HG03342 (cell line): Measurements from ENCODE around the gene PSMB2.
A peak's percentile ranks its signal among the peaks of the same experiment; 100 is the strongest.

Experiments used
- ATAC-seq: cut with Tn5 transposase; IDR thresholded peaks from one replicate; pipeline ENCODE4 v1.9.1; 2021; ENCODE audit warnings: mild to moderate bottlenecking, moderate library complexity; ENCODE audit not compliant: unreplicated experiment

Gene PSMB2

DNA sequence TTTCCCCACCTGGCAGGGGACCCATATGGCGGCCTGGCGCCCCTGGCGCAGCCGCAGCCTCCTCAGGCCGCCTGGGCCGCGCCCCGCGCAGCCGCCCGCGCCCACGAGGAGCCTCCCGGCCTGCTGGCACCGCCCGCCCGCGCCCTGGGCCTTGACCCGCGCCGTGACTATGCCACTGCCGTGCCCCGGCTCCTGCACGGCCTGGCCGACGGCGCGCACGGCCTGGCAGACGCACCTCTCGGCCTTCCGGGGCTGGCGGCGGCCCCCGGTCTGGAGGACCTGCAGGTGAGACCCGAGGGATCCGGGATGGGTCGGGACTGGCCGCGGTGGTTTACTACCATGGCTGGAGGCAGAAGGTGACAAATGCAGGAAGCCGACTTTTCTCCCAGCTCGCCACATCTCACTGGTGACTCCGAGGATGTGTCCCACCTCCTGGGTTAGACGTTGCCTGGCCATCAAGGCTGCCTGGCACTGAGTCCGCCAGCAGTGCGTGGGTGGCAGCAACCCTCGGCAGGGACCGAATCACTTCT is 67.1 kb downstream of the PSMB2 start:
- no peak for ATAC-seq

DNA sequence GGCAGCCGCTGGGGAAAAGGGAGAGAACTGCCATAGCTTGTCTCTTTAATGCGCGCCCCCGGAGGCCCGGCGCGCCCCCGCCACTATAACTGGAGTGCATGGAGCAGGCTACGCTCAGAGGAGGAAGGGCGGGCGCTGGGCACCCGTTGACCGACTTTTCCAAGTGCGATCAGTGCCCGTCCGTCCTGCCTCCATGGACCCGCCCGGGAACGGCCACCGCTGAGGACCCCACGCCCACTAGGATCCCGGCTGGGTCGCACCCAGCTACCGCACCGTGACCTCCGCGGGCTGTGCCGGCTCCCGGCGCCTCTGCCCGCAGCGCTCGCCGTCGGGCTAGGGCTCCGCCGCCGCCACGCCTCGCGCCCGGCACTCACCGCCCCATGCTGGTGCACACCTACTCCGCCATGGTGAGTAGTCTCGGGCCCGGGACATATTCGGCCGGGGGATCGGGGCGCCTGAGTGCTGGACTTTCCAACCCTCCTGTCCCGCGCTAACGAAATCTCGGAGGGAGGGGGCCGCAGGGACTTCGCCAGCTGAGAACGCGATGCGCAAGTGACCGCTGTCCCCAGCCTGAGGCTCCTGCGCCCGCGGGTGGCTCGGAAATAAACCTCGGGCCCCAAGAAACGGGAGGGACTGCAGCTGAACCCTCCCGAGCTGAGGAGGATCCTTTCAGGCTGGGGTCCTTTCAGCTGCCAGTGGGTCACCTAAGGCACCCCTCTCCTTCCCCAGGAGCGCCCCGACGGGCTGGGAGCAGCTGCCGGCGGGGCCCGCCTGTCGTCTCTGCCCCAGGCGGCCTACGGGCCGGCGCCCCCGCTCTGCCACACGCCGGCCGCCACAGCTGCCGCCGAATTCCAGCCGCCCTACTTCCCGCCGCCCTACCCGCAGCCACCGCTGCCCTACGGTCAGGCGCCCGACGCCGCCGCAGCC is 67.9 kb downstream of the PSMB2 start, which contains the start of gene TFAP2E:
TSS of gene TFAP2E (plus strand) at position 117 of the 927 bp plus-strand sequence. CDS start at position 381, 264 bp downstream.
- ATAC-seq = no peak

DNA sequence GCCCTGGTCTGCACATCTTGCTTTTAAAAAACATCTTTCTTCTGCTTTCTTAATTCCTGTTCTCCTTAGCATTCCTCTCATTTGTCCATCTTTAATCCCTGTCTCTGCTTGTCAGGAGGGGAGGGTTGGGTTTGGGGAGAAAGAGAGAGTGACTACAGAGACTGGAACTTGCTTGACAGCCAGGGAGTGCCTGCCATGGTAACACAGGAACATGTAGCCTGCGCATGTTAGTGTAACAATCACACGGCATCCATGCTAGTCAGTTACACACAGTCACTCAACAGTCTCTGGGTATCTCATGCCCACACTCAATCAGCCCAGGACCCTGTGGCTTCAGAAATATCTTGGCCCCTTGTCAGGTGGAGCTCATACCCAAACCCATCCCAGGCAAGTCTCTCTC is 69.0 kb downstream of the PSMB2 start:
- ATAC-seq = no peak

DNA sequence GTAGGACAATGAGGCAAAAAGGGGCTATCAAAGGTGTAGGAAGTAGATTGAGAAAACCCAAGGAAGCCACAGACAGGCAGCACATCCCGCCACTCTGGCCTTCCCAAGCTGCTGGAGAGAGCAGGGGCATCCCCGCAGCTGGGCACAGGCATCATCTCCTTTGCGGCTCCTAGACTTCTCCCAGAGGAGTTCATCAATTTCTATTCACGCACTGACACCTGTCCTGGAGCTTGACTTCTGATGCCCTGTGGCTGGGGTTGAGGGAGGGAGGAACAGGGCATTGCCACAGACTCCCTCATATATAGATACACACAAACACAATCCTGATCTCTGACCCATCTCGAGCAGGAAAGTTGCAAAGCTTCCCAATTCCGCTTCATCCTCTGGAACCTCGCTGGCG is 70.1 kb downstream of the PSMB2 start:
- no peak for ATAC-seq

DNA sequence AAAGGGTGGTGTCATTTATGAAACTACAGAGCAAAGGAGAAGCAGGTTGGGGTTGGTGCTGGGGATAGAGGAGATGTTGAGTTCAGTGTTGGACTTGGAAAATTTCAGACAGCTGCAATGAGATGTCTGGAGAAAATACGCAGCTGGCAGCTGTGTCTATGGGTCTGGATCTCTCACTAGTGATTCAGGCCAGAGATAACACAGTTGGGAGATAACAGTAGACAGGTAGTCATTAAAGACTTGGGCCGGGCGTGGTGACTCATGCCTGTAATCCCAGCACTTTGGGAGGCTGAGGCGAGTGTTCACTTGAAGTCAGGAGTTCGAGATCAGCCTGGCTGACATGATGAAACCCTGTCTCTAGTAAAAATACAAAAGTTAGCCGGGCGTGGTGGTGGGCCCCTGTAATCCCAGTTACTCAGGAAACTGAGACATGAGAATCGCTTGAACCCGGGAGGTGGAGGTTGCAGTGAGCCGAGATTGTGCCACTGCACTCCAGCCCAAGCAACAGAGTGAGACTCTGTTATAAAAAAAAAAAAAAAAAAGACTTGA is 70.7 kb downstream of the PSMB2 start:
- no peak for ATAC-seq

DNA sequence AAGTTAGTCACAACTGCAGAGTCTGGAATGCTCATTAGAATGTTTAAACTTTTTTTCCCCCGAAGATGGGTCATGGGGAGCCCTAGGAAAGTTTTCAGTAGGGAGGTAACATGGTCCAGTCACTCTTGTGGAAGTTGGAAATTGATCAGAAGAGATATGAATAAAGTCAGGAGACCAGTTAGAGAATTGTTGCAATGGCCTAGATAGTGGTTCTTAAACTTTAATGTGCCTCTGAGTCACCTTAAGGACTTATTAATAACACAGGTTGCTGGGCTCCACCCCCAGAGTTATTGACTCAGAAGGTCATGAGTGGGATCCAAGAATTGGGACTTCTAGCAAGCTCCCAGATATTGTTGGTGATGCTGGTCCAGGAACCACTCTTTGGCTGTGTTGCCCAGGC is 71.4 kb downstream of the PSMB2 start:
- ATAC-seq = no peak

DNA sequence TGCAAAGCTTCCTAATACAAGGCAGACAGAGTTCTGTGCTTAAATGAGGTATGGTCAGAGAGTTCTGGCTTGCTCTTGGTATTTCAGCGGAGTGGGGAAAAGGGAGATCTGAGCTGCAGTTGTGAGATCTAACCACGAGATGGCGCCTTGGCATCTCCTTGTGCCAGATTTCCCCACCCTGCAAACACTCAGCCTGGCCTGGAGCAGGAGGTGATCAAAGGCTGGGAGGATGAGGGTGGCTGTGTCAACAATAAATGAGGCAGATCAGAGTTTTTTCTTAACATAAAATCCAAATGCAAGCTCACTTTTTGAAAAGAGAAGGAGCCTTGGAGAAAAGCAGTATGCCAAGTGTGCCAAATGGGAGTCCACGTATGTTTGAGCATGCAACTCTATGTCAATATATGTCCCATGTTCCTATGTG is 72.3 kb downstream of the PSMB2 start:
- no peak for ATAC-seq

DNA sequence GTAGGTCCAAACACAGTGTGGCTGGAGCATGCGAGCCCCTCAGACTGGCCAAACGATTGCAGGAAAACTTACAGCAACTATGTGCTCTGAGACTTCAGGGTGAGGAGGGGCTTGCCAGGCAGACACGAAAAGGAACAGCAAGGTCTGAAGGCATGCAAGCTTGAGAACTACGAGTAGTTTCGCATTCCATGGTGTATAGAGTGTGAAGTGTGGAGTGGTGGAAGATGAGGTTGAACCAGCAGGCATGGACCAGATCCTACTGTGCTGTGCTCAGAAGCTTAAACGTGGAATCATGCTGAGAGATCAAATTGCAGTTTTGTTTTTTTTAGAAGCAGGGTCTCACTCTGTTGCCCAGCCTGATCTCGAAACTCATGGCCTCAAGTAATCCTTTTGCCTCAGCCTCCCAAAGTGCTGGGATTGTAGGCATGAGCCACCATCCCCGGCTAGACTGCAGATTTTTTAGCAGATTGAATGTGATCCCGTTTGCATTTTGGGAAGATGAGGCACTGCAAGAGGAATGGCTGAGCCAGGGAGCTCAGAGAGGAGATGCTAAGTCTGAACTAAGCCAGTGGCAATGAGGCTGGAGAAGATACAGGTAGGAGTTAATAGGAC is 73.3 kb downstream of the PSMB2 start:
- ATAC-seq = no peak

DNA sequence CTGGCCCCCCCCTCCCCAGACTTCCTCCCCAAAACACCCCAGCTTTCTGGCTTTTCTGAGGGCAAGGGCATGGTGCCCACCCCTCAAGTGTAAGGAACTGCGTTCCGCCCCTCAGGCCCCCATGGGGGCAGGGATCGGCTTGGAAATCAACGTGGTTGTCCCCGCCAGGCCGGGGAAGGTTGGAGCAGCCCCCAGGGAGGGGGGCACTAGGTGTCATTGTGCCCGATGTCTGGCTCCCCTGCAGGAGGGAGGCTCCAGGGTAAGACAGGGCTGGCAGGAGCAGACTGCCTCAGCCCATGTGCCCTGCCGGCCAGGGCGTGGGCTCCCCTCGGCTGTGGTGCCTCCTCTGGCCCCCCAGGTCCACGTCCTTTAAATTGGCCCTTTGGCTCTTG is 75.6 kb downstream of the PSMB2 start:
- no peak for ATAC-seq

DNA sequence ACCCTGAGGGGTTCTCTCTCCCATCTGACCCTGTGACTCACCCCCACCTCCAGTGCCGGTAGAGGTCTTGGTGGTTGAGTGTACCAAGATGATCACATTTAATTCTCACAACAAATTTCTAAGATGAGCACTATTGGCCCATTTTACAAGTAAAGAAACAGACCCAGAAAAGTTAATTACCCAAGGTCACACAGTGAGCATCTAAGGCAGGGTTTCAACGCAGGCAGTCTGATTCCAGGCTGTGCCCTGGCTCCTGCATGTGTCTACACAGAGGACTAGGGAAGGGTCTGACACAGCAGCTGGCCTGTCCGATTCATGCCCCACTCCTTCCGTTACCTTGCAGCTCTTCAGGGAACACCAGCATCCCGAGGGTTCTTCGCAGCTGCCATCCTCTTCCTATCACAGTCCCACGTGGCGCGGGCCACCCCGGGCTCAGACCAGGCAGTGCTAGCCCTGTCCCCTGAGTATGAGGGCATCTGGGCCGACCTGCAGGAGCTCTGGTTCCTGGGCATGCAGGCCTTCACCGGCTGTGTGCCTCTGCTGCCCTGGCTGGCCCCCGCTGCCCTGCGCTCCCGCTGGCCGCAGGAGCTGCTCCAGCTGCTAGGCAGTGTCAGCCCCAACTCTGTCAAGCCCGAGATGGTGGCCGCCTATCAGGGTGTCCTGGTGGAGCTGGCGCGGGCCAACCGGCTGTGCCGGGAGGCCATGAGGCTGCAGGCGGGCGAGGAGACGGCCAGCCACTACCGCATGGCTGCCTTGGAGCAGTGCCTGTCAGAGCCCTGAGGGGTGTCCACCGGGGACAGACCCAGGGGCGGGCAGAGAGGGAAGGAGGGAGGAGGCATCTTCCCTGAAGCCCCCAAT is 76.2 kb downstream of the PSMB2 start:
- ATAC-seq = no peak

DNA sequence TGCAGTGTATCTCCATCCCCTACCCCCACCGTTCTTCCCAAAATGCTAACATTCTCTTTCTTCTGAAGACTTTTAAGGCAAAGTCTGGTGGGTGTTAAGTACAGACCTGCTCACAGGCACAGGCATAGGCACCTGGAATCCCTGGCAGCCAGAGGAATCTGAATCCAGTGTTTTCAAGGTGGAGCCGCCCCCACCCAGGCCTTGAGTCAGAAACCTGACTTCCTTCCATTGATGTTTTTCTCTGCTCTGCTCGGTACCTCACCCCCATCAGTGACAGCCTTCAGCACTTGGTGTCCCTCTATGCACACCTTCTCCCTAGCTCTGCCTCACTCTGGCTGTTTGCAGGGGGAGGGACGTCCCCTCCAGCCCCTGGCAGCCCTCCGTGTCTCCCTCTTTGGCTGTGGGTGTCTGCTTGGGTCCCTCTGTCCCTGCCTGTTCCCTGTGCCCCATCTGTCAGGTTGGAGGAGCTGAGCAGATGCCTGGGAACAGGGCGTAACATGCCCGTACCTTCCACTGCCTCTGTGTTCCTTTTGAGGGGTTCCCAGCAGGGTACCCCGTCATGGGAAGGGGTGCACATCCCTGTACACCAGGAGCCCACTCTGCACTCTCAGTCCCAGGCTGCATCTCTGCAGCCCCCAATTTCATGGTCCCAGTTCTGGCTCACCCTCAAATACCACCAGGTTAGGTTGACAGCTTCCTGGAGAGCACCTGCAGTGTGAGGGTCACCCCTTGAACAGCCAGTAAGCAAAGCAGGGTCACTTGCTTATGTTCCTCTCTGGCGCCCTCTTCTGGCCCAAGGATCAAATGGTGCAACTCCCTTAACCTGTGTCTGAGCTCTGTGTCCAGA is 77.1 kb downstream of the PSMB2 start:
- ATAC-seq = peak; percentile 51

DNA sequence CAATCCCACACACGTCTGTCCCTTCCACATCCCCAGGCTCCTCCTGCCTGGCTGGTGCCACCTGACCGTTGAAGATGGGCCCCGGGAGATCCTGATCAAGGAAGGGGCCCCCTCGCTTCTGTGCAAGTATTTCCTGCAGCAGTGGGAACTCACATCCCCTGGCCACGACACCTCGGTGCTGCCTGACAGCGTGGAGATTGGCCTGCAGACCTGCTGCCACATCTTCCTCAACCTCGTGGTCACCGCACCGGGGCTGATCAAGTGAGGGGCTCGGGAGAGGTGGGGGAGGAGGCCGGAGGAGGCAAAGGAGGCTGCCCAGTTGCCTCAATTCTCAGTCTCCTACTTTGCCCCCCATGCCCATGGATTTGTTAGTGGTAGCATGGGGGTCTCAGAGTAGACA is 78.2 kb downstream of the PSMB2 start:
- no peak for ATAC-seq

DNA sequence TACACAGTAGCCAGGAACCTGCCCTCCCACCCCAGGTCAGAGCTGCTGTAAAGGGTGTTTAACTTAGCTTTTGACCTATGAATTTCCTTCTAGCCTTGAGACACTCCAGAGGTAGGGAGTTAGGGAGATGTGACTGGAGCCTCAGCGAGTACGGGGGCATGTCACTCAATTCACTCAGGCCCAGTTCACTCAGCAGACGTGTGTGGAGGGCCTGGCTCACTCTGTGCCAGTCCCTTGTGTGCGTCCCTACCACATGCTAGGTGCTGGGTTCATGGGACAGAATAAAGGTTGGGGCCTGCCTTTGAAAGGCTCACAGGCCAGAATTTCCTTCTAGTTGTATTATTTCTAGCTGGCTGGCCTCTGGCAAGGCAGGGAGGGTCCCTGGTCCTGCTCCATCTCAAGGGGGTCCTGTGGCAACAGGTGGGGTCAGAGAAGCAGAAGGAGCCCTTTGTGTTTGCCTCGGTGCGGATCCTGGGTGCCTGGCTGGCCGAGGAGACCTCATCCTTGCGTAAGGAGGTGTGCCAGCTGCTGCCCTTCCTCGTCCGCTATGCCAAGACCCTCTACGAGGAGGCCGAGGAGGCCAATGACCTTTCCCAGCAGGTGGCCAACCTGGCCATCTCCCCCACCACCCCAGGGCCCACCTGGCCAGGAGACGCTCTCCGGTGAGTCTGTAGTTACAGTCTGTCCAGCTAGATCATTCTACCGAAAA is 79.2 kb downstream of the PSMB2 start:
- no peak for ATAC-seq

DNA sequence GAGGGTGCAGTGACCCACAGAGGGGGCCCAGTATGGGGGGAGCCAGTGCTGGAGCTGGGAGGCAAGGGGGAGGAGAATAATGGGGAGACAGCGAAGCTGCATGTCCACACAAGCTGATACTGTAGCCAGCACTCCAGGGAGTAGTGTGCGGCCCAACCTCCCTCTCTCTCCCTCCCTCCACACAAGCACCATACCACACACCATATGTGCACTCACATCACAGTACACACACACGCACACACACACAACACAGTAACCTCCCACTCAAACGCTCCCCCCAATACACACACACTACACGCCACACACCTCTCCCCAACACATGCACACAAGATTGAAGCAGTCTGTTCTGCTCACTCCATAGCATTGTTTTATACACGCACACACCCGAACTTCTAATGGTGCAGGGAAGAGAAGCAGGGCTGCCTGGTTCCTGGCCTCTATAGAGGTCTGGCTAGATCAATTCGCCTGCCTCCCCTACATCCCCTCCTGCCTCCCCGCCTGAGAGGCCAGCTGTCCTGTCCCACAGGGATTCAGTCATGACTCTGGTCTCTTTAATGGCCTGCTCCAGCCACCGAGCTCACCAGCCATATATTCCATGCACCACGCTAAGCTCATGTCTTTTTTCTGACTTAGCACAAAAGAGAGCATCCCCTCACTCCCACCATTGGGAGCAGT is 79.9 kb downstream of the PSMB2 start:
- no peak for ATAC-seq

DNA sequence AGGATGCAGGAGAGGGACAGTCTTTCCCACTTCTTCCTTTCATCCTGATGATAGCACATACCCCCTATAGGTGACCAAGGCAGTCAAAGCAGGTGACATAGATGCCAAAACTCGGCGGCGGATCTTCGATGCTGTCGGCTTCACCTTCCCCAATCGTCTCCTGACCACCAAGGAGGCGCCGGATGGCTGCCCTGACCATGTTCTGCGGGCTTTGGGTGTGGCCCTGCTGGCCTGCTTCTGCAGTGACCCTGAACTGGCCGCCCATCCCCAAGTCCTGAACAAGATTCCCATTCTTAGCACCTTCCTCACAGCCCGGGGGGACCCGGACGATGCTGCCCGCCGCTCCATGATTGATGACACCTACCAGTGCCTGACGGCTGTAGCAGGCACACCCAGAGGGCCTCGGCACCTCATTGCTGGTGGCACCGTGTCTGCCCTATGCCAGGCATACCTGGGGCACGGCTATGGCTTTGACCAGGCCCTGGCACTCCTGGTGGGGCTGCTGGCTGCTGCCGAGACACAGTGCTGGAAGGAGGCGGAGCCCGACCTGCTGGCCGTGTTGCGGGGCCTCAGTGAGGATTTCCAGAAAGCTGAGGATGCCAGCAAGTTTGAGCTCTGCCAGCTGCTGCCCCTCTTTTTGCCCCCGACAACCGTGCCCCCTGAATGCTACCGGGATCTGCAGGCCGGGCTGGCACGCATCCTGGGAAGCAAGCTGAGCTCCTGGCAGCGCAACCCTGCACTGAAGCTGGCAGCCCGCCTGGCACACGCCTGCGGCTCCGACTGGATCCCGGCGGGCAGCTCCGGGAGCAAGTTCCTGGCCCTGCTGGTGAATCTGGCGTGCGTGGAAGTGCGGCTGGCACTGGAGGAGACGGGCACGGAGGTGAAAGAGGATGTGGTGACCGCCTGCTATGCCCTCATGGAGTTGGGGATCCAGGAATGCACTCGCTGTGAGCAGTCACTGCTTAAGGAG is 80.8 kb downstream of the PSMB2 start:
- no peak for ATAC-seq

DNA sequence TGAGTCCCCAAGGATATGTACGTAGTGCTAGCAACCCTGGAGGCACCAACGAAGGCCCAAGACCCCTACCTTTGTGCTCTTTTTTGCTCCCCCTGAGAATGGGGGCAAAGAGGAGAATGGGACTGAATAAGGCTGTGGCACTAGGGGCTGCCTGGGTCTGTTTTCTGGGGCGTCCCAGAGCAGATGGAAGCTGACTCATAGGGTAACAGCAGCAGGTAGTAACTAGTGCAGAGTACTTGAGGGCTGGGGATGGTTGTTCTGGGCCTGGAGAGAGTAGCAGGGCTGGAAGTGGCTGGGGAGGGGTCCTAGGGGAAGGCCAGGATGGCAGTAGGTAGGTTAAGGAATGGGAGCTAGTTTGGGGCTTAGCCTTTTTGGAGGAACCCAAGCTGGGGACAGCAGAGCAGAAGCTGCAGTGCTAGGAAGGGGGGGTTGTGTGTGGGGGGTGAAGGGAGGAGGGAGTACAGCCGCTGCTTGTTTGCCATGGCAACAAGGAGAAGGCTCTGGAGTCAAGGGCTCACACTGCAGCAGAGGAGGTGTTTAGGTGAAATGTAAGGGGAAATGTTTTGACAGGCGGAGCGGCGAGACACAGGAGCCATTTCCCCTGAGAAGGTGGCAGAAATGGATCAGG is 81.9 kb downstream of the PSMB2 start:
- no peak for ATAC-seq
